CMK (cell line): ENCODE data around the gene RXRA.

Source experiments
- DNase-seq: peaks from one replicate; pipeline ENCODE4 v3.0.0-alpha.2; 2010; ENCODE audit warnings: low read depth

The RXRA gene

DNA sequence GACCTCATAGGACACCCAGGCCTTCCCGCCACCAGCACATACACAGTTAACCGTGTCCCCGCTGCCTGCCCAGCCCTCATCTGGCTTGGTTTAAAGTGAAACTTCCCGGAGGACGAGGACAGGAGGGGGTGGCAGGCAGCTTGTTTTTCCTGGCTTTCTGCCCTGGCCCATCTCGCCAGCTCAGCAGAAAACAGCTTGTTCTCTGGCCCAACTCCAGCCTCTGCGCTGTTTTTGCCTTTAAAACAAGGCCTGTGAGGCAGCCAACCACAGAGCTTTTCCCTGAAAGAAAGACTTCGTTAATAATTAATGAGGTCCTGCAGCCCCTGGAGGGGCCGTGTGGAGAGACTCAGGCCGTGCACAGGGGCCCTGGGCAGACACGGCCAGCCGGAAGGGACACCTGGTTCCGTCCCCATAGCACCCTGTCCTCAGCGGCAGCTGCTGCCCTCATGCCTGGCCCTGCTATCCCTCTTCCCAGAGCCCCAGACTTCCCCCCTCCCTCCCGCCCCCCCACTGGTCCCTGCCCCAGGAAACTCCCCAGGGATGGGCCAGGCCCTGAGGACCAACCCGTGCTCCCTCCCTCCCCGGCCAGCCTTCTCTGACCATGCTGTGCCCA, 108.7 kb downstream of the RXRA start:
- DNase-seq, result no peak

- no peak for DNase-seq
Observed at GRCh38 chr9:134435550-134436378, 109.5 kb downstream of the RXRA start.

- no peak for DNase-seq
Observed at GRCh38 chr9:134436379-134436762, 110.1 kb downstream of the RXRA start.

- DNase-seq, result no peak
Observed at GRCh38 chr9:134436911-134437310, 110.7 kb downstream of the RXRA start.

GRCh38 chr9:134437403-134438194, 111.3 kb downstream of the RXRA start:
- no peak for DNase-seq

GRCh38 chr9:134438195-134438788, 112.0 kb downstream of the RXRA start:
- no peak for DNase-seq

GRCh38 chr9:134439368-134439784, 113.1 kb downstream of the RXRA start:
- no peak for DNase-seq

DNA sequence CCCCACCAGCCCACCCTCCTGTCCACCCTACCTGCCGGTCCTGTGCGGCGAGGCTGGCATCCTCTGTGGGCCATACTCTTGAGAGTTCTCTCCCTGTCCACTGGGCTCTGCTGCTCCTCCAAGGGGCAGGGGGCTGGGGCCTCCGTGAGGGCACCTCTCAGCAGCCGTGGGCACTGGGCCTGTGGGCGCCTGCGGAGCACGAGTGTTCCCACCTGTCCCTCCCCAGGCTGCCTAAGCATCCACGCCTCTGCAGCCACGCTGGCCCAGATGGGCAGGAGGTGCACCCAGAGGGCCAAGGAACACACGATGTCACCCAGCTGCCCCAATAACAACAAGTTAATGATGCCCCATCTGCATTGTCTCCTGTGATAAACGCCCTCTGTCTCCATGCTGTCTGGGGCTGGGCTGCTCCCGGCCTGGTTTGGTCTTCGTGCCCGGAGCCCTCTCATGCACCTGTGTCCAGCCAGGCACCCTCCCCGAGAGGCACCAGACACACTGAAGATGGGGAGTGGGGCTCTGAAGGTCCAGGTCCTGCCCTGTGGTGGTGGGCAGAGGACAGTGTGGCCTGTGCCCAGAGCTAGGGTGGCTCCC, 114.5 kb downstream of the RXRA start:
- no peak for DNase-seq

GRCh38 chr9:134441227-134442084, 115.2 kb downstream of the RXRA start:
- DNase-seq, result no peak

GRCh38 chr9:134442085-134442474, 115.8 kb downstream of the RXRA start:
- no peak for DNase-seq

DNA sequence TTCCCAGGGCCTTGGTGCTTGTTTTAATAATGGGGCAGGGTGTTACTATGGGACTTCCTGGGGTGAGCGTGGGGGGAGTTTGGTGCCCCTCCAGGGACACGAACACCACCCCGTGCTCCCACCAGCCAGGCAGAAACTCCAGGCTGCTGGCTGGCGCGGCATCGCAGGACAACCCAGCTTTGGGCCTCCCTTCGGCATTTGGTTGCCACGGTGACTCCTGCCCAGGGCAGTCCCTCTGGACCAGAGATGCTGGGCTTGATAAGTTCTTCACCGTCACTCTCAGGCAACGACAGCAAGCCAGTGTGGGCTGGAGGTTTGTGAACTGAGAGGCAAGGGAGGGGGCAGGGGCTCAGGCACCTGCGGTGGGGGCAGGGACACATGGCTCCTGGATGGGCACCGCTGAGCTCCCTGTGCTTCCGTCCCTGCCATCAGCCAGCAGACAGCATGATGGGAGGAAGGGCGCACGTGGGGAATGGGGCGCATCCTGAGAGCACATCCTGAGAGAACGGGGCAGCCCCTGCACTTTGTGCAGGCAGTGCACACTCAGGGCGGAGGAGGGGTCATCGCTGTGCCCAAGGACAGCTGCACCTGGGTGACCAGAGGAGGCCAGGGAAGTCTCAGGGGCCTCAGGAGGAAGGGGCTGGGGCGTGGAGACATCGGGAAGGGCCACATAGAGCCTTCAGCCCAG, 116.4 kb downstream of the RXRA start:
- no peak for DNase-seq

DNA sequence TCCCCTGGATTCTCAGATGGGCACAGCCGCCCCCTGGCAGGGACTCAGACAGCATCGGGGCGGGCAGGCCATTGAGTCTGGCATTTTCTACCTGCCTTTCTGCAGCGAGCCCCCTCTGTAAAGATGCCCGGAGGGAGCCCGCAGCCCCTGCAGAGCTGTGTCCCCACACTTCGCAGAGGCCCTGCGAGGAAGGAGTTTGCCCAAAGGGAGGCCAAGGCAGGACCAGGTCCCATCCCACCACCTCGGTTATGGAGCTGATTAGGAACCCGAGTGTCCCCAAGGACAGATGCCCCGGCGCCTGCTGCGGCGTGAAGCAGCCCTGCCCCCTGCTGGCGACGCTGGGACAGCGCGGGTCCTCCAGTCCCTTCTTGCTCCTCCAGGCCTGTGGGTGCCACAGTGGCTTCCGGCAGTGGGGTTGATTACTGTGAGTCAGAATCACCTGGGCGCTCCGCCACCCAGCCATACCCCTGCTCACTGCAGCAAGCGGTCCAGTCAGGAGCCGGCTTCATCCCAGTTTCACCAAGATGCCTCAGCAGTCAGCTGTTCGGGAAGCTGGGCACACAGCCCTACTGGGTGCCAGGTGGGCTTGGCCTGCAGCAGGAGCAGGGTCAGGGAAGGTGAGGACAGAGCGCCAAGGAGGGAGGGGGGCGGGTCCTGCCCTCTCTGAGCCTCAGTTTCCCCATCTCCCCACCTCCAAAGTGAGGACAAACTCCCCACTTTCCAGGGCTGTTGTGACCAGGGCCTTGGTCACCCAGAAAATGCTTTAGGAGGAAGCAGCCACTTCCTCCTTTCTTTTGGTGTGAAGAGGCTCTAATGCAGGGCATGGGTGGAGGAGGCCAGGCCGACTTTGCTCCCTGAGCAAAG, 117.2 kb downstream of the RXRA start:
- DNase-seq, result peak; percentile 71

GRCh38 chr9:134444038-134444315, 117.7 kb downstream of the RXRA start:
- DNase-seq, result no peak

DNA sequence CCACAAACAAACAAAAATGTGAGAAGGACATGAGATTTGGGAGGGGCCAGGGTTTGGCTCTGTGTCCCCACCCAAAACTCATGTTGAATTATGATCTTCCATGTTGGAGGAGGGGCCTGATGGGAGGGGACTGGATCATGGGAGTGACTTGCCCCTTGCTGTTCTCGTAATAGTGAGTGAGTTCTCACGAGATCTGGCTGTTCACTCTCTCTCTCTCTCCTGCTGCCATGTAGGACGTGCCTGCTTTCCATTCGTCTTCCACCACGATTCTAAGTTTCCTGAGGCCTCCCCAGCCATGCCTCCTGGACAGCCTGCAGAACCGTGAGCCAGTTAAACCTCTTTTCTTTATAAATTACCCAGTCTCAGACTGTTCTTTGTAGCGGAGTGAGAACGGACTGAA, 118.7 kb downstream of the RXRA start:
- DNase-seq, result no peak

- DNase-seq, result peak; percentile 70
Observed at GRCh38 chr9:134449180-134449916, 123.1 kb downstream of the RXRA start.

- DNase-seq, result no peak
Observed at GRCh38 chr9:134451700-134452458, 125.6 kb downstream of the RXRA start.

DNA sequence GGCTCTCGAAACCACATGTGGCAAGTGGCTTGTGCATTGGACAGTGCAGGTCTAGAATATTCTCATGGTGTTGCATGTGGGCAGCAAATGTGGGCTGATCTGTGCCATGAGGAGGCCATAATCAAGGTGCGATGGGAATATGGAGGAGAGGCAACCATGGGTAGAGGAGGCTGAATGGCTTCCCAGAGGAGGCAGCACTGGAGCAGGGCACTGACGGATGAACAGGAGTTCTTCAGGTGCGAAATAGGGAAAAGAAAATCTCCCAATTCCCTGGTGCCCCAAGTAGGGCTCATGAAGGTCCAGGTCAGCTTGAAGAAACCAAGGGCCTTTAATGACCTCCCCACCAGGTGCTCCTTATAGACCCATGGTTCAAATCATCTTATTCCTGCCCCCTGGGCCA, 126.5 kb downstream of the RXRA start:
- DNase-seq, result no peak

- DNase-seq, result no peak
Observed at GRCh38 chr9:134453776-134454475, 127.7 kb downstream of the RXRA start.
